PFSK-1 (cell line): Measurements from ENCODE around the gene RAPGEF3.

Experiments used
- POLR2AphosphoS5 ChIP-seq: IDR thresholded peaks from 2 replicates; pipeline ENCODE4 v1.6.1; 2012; ENCODE audit warnings: low read depth, mild to moderate bottlenecking, control low read depth, low read length, moderate library complexity
- SIN3A ChIP-seq: IDR thresholded peaks from 2 replicates; pipeline ENCODE4 v1.6.1; 2012; ENCODE audit warnings: mild to moderate bottlenecking, low read length, moderate library complexity, borderline replicate concordance; ENCODE audit not compliant: insufficient read depth
- TAF1 ChIP-seq: IDR thresholded peaks from 2 replicates; pipeline ENCODE4 v1.6.1; 2012; ENCODE audit warnings: low read length, control low read depth, borderline replicate concordance; ENCODE audit not compliant: insufficient read depth
- TF ChIP-seq, protein P1 (sequence below), 2 experiments: IDR thresholded peaks; 2 replicates each; pipeline versions ENCODE4 v1.6.1 to v1.8.0; 2011 to 2012; ENCODE audit warnings: low read depth in 2 of 2, low read length in 2 of 2, control low read depth in 1 of 2, inconsistent platforms in 1 of 2, mild to moderate bottlenecking in 1 of 2, moderate library complexity in 1 of 2; ENCODE audit not compliant: insufficient read depth in 1 of 2

DNA sequence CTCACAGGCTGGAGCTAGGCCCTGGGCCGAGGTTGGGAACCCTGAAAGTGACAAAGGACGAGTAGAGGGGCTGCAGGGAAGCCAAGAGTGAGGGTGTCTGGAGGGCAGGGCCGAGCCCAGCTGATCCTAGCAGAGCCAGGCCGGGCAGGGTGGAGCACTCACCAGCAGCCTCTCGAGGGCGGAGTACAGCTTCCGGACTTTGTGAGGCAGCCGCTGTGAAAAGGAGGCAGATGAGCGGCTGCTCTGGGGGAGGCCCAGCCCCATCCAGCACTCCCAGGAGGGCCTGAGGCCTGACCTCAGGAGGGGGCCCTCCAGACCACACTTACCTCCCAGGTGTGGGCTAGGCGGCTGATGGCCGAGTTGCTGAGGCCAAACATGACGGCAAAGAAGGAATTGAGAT, 18.7 kb downstream of the RAPGEF3 start:
- TF ChIP-seq TAF1 (no peak), POLR2AphosphoS5 (no peak), SIN3A (no peak)
- TF ChIP-seq, protein P1, sequence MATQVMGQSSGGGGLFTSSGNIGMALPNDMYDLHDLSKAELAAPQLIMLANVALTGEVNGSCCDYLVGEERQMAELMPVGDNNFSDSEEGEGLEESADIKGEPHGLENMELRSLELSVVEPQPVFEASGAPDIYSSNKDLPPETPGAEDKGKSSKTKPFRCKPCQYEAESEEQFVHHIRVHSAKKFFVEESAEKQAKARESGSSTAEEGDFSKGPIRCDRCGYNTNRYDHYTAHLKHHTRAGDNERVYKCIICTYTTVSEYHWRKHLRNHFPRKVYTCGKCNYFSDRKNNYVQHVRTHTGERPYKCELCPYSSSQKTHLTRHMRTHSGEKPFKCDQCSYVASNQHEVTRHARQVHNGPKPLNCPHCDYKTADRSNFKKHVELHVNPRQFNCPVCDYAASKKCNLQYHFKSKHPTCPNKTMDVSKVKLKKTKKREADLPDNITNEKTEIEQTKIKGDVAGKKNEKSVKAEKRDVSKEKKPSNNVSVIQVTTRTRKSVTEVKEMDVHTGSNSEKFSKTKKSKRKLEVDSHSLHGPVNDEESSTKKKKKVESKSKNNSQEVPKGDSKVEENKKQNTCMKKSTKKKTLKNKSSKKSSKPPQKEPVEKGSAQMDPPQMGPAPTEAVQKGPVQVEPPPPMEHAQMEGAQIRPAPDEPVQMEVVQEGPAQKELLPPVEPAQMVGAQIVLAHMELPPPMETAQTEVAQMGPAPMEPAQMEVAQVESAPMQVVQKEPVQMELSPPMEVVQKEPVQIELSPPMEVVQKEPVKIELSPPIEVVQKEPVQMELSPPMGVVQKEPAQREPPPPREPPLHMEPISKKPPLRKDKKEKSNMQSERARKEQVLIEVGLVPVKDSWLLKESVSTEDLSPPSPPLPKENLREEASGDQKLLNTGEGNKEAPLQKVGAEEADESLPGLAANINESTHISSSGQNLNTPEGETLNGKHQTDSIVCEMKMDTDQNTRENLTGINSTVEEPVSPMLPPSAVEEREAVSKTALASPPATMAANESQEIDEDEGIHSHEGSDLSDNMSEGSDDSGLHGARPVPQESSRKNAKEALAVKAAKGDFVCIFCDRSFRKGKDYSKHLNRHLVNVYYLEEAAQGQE (IDR thresholded peaks at IDR 0.05; ENCODE audit: insufficient read depth in 1 of 2, low read depth in 2 of 2, low read length in 2 of 2), result no peak
